HEK293T (cell line): ENCODE data around the gene MAGI2.
A peak's percentile ranks its signal among the peaks of the same experiment; 100 is the strongest.

ENCODE experiments used
- CTCF ChIA-PET: fragments of 350-600 bp; formaldehyde crosslinking; extraction: SDS; loops from one replicate; lab custom pipeline; 2021; ENCODE audit warnings: antibody characterized with exemption, inconsistent platforms; lab: Yijun Ruan, JAX
- POLR2A ChIA-PET: fragments of 350-600 bp; formaldehyde crosslinking; extraction: SDS; loops from one replicate; lab custom pipeline; 2020; ENCODE audit warnings: antibody characterized with exemption, inconsistent platforms; lab: Yijun Ruan, JAX
- DNase-seq: peaks from one replicate; pipeline ENCODE4 v3.0.0; 2012; ENCODE audit warnings: mixed read lengths; ENCODE audit errors: extremely low spot score
- ARNT ChIP-seq: fragments of 450-650 bp; IDR thresholded peaks from 2 replicates; pipeline ENCODE4 v1.6.1; 2017; ENCODE audit warnings: mild to moderate bottlenecking
- BHLHE40 ChIP-seq: fragments of 450-650 bp; IDR thresholded peaks from 2 replicates; pipeline ENCODE4 v1.6.1; 2016; ENCODE audit warnings: mild to moderate bottlenecking, moderate library complexity, borderline replicate concordance
- CTBP1 ChIP-seq: fragments of 450-650 bp; IDR thresholded peaks from 2 replicates; pipeline ENCODE4 v1.6.1; 2016; ENCODE audit warnings: borderline replicate concordance
- ELF4 ChIP-seq: fragments of 450-650 bp; IDR thresholded peaks from 2 replicates; pipeline ENCODE4 v1.6.1; 2017; ENCODE audit warnings: antibody characterized with exemption
- FOXA1 ChIP-seq: fragments of 450-650 bp; IDR thresholded peaks from 2 replicates; pipeline ENCODE4 v1.6.1; 2016; ENCODE audit warnings: mild to moderate bottlenecking
- FOXK2 ChIP-seq: fragments of 450-650 bp; IDR thresholded peaks from 2 replicates; pipeline ENCODE4 v1.6.1; 2016; ENCODE audit warnings: mild to moderate bottlenecking
- FOXM1 ChIP-seq: fragments of 450-650 bp; IDR thresholded peaks from 2 replicates; pipeline ENCODE4 v1.6.1; 2017; ENCODE audit warnings: mild to moderate bottlenecking, borderline replicate concordance
- HDGF ChIP-seq: fragments of 450-650 bp; IDR thresholded peaks from 2 replicates; pipeline ENCODE4 v1.6.1; 2017; ENCODE audit warnings: antibody characterized with exemption, borderline replicate concordance
- L3MBTL2 ChIP-seq: fragments of 450-650 bp; conservative IDR thresholded peaks from 2 replicates; pipeline ENCODE4 v1.6.1; 2016; ENCODE audit warnings: mild to moderate bottlenecking
- LEF1 ChIP-seq: fragments of 450-650 bp; IDR thresholded peaks from 2 replicates; pipeline ENCODE4 v1.6.1; 2017; ENCODE audit warnings: mild to moderate bottlenecking, borderline replicate concordance
- NFRKB ChIP-seq: fragments of 450-650 bp; IDR thresholded peaks from 2 replicates; pipeline ENCODE4 v1.6.1; 2016; ENCODE audit warnings: mild to moderate bottlenecking, moderate library complexity
- PKNOX1 ChIP-seq: fragments of 450-650 bp; IDR thresholded peaks from 2 replicates; pipeline ENCODE4 v1.6.1; 2016
- SP1 ChIP-seq: fragments of 450-650 bp; IDR thresholded peaks from 2 replicates; pipeline ENCODE4 v1.6.1; 2017
- SUZ12 ChIP-seq: fragments of 450-650 bp; IDR thresholded peaks from 2 replicates; pipeline ENCODE4 v1.6.1; 2016; ENCODE audit warnings: mild to moderate bottlenecking
- TARDBP ChIP-seq: fragments of 450-650 bp; IDR thresholded peaks from 2 replicates; pipeline ENCODE4 v1.6.1; 2016
- ZNF384 ChIP-seq: fragments of 450-650 bp; IDR thresholded peaks from 2 replicates; pipeline ENCODE4 v1.6.1; 2016

MAGI2 gene

GRCh38 chr7:78783179-78783962, 670.1 kb downstream of the MAGI2 start:
- ChIA-PET POLR2A (no interaction called here), CTCF (no interaction called here)
- no peak for DNase-seq
- no peak for TF ChIP-seq BHLHE40
- no peak for TF ChIP-seq ZNF384
- no peak for TF ChIP-seq HDGF
- TF ChIP-seq SP1, result no peak
- no peak for TF ChIP-seq LEF1
- TF ChIP-seq FOXK2, result no peak
- TF ChIP-seq CTBP1, result no peak
- TF ChIP-seq L3MBTL2, result no peak
- TF ChIP-seq NFRKB, result no peak
- no peak for TF ChIP-seq PKNOX1
- no peak for TF ChIP-seq ELF4
- TF ChIP-seq FOXA1, result no peak
- TF ChIP-seq TARDBP, result no peak
- TF ChIP-seq SUZ12, result no peak
- TF ChIP-seq FOXM1, result no peak
- no peak for TF ChIP-seq ARNT

- CTCF ChIA-PET, result no interaction called here
Measured at GRCh38 chr7:78780560-78780959, 672.9 kb downstream of the MAGI2 start.

GRCh38 chr7:78779788-78780187, 673.7 kb downstream of the MAGI2 start:
- ChIA-PET POLR2A (interaction anchor here (0.7 kb wide), 1 partner anchor 9 kb away, joined by 4 read pairs; no protein-coding TSS in a partner anchor), CTCF (no interaction called here)
- TF ChIP-seq HDGF (no peak), L3MBTL2 (no peak), CTBP1 (no peak)
- no peak for DNase-seq

More at GRCh38 chr7:78780560-78780959, 672.9 kb downstream of the MAGI2 start:
- POLR2A ChIA-PET, result no interaction called here
- DNase-seq, result no peak
- TF ChIP-seq SP1 (no peak), SUZ12 (no peak), FOXK2 (no peak), FOXM1 (no peak), LEF1 (no peak), CTBP1 (no peak), FOXA1 (no peak), HDGF (no peak), L3MBTL2 (no peak), PKNOX1 (no peak), TARDBP (no peak), ELF4 (no peak), NFRKB (no peak), ARNT (no peak), ZNF384 (no peak), BHLHE40 (no peak)

GRCh38 chr7:78777829-78778228, 675.6 kb downstream of the MAGI2 start:
- no peak for DNase-seq
- POLR2A ChIA-PET, result no interaction called here
- CTCF ChIA-PET, result no interaction called here
- TF ChIP-seq L3MBTL2, result no peak
- no peak for TF ChIP-seq PKNOX1
- TF ChIP-seq NFRKB, result no peak
- no peak for TF ChIP-seq FOXM1
- no peak for TF ChIP-seq LEF1
- TF ChIP-seq FOXA1, result no peak
- no peak for TF ChIP-seq HDGF
- TF ChIP-seq ARNT, result no peak
- no peak for TF ChIP-seq CTBP1
- no peak for TF ChIP-seq ELF4
- TF ChIP-seq SUZ12, result no peak

- POLR2A ChIA-PET, result interaction anchor here (1.0 kb wide), 1 partner anchor 9 kb away, joined by 4 read pairs; no protein-coding TSS in a partner anchor
- CTCF ChIA-PET, result no interaction called here
- TF ChIP-seq LEF1 (no peak), BHLHE40 (no peak), PKNOX1 (no peak), ZNF384 (no peak), SUZ12 (no peak), NFRKB (no peak), FOXK2 (no peak), FOXM1 (no peak), TARDBP (no peak), SP1 (no peak), CTBP1 (no peak), HDGF (no peak), ELF4 (no peak), FOXA1 (no peak), ARNT (no peak)
- peak; percentile 12 for DNase-seq
Measured at GRCh38 chr7:78770422-78771410, 682.8 kb downstream of the MAGI2 start.
